Measurements from ENCODE around the gene DHDDS.
"Not testable (repeated sequence)": the region's sequence is repeated elsewhere in the genome, so short reads cannot be mapped to it uniquely, and the experiment has no call there.

Gene DHDDS

DNA sequence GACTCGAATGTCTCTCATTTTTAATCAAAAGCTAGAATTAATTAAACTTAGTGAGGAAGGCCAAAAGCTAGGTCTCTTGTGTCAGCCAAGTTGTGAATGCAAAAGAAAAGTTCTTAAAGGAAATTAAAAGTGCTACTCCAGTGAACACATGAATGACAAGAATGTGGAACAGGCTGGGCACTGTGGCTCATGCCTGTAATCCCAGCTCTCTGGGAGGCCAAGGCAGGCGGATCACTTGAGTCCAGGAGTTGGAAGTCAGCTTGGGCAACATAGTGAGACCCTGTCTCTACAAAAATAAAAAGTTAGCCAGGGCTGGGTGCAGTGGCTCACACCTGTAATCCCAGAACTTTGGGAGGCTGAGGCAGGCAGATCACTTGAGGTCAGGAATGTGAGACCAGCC is 78.6 kb downstream of the DHDDS start:
- H3K4me3 ChIP-seq (ENCODE audit: control insufficient read depth in 1 of 7, extremely low read depth in 1 of 7, insufficient read depth in 4 of 7, low read depth in 2 of 7, low read length in 6 of 7); H3K27me3 ChIP-seq (replicated peaks in 2 of 5; ENCODE audit: control insufficient read depth in 4 of 5, insufficient read depth in 5 of 5, low read length in 4 of 5); DNase-seq; H3K27ac ChIP-seq (ENCODE audit: insufficient read depth in 1 of 2, low read depth in 1 of 2, low read length in 2 of 2, poor library complexity in 1 of 2, severe bottlenecking in 2 of 2); H3K9me3 ChIP-seq (ENCODE audit: control extremely low read depth in 1 of 5, control insufficient read depth in 4 of 5, insufficient read depth in 2 of 5, low read depth in 1 of 5, low read length in 4 of 5); POLR2A ChIA-PET; H3K36me3 ChIP-seq (ENCODE audit: control insufficient read depth in 4 of 4, insufficient read depth in 4 of 4, low read length in 3 of 4); H3K4me1 ChIP-seq (ENCODE audit: control extremely low read depth in 1 of 4, control insufficient read depth in 4 of 4, insufficient read depth in 4 of 4, low read length in 3 of 4): not testable (repeated sequence)
- CTCF ChIA-PET = interaction anchor here (1.6 kb wide), 1 partner anchor 10 kb away, joined by 3 read pairs; no protein-coding TSS in a partner anchor
- WGBS (ENCODE audit: insufficient coverage) = 89% methylated on average over 1 of the region's 2 CpGs

DNA sequence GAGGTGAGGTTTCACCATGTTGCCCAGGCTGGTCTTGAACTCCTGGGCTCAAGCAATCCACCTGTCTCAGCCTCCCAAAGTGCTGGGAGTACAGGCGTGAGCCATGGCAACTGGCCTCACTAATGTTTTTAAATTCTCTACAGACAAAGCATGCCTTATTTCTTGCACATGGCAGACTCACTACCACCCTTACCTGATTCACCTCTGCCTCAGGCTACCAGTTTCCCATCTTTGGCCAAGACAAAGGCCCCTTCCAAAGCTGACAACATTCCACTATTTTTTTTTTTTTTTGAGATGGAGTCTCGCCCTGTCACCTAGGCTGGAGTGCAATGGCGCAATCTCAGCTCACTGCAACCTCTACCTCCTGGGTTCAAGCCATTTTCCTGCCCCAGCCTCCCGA is 83.7 kb downstream of the DHDDS start:
- H3K4me1 ChIP-seq (ENCODE audit: control extremely low read depth in 1 of 4, control insufficient read depth in 4 of 4, insufficient read depth in 4 of 4, low read length in 3 of 4); H3K9me3 ChIP-seq (ENCODE audit: control extremely low read depth in 1 of 5, control insufficient read depth in 4 of 5, insufficient read depth in 2 of 5, low read depth in 1 of 5, low read length in 4 of 5); H3K36me3 ChIP-seq (ENCODE audit: control insufficient read depth in 4 of 4, insufficient read depth in 4 of 4, low read length in 3 of 4); H3K27me3 ChIP-seq (replicated peaks in 2 of 5; ENCODE audit: control insufficient read depth in 4 of 5, insufficient read depth in 5 of 5, low read length in 4 of 5); H3K27ac ChIP-seq (ENCODE audit: insufficient read depth in 1 of 2, low read depth in 1 of 2, low read length in 2 of 2, poor library complexity in 1 of 2, severe bottlenecking in 2 of 2); H3K4me3 ChIP-seq (ENCODE audit: control insufficient read depth in 1 of 7, extremely low read depth in 1 of 7, insufficient read depth in 4 of 7, low read depth in 2 of 7, low read length in 6 of 7); DNase-seq: not testable (repeated sequence)
- ChIA-PET CTCF (interaction anchor here (1.0 to 2.4 kb wide), 3 partner anchors 16 to 27 kb away, joined by 4 to 7 read pairs (median 4); no protein-coding TSS in a partner anchor), POLR2A (interaction anchor here (0.6 kb wide), 1 partner anchor 262 kb away, joined by 3 read pairs; no protein-coding TSS in a partner anchor)
- WGBS (ENCODE audit: insufficient coverage) = 94% methylated on average over 2 of the region's 4 CpGs

DNA sequence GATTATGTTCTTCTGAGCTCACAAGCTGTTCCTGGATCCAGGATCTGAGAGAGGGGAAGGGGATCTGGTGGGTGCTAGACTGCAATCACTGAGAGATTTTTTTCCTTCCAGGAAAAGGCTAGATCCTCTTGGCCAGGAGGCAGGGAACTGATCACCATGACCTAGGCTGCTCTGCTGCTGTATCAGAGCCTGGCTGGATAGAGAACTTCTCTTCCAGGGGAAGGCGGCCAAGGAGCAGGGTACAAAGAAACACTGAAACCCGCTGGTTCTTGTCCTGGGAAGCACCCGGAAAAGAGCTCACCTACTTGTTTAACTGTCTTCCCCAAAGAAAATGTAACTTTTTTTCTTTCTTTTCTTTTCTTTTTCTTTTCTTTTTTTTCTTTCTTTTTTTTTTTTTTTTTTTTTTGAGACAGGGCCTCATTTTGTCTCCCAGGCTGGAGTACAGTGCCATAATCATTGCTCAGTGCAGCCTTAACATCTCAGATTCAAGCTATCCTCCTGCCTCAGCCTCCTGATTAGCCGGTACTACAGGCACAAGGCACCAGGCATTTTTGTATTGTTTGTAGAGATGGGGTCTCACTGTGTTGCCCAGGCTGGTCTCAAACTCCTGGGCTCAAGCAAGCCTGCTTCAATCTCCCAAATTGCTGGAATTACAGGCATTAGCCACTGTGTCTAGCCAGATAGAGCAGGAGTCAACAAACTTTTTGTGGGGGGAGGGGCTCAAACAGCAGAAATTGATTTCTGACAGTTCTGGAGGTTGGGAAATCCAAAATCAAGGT is 85.1 kb downstream of the DHDDS start:
- POLR2A ChIA-PET = interaction anchor here (0.5 kb wide), 1 partner anchor 102 kb away, joined by 3 read pairs; no protein-coding TSS in a partner anchor
- Histone ChIP-seq H3K9me3 (ENCODE audit: control extremely low read depth in 1 of 5, control insufficient read depth in 4 of 5, insufficient read depth in 2 of 5, low read depth in 1 of 5, low read length in 4 of 5) (no peaks in the 10 kb centered on the region), H3K27ac (ENCODE audit: insufficient read depth in 1 of 2, low read depth in 1 of 2, low read length in 2 of 2, poor library complexity in 1 of 2, severe bottlenecking in 2 of 2) (no peak overlapping the region), H3K27me3 (replicated peaks in 2 of 5; ENCODE audit: control insufficient read depth in 4 of 5, insufficient read depth in 5 of 5, low read length in 4 of 5) (no peaks in the 10 kb centered on the region), H3K36me3 (ENCODE audit: control insufficient read depth in 4 of 4, insufficient read depth in 4 of 4, low read length in 3 of 4) (no peaks in the 10 kb centered on the region), H3K4me1 (ENCODE audit: control extremely low read depth in 1 of 4, control insufficient read depth in 4 of 4, insufficient read depth in 4 of 4, low read length in 3 of 4) (no peaks in the 10 kb centered on the region), H3K4me3 (ENCODE audit: control insufficient read depth in 1 of 7, extremely low read depth in 1 of 7, insufficient read depth in 4 of 7, low read depth in 2 of 7, low read length in 6 of 7) (no peak overlapping the region)
- CTCF ChIA-PET = interaction anchor here (1.0 to 3.0 kb wide), 5 partner anchors 13 to 25 kb away, joined by 3 to 14 read pairs (median 4); partner anchors contain the start of gene RPS6KA1
- WGBS (ENCODE audit: insufficient coverage) = 100% methylated on average over 3 of the region's 4 CpGs
- no peak for DNase-seq

DNA sequence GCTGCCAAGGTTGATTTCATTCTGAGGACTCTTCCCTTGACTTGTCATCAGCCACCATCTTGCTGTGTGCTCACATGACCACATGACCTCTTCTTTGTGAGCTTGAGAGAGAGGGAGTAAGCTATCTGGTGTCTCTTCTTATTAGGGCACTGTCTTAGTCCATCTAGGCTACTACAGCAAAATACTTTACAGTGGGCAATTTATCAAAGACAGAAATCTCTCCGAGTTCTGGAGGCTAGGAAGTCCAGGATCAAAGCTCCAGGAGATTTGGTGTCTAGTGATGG is 85.6 kb downstream of the DHDDS start:
- 100% methylated on average over 1 of the region's 1 CpG for WGBS (ENCODE audit: insufficient coverage)
- Histone ChIP-seq H3K4me1 (ENCODE audit: control extremely low read depth in 1 of 4, control insufficient read depth in 4 of 4, insufficient read depth in 4 of 4, low read length in 3 of 4) (no peaks in the 10 kb centered on the region), H3K4me3 (ENCODE audit: control insufficient read depth in 1 of 7, extremely low read depth in 1 of 7, insufficient read depth in 4 of 7, low read depth in 2 of 7, low read length in 6 of 7) (no peak overlapping the region), H3K9me3 (ENCODE audit: control extremely low read depth in 1 of 5, control insufficient read depth in 4 of 5, insufficient read depth in 2 of 5, low read depth in 1 of 5, low read length in 4 of 5) (no peaks in the 10 kb centered on the region), H3K27me3 (replicated peaks in 2 of 5; ENCODE audit: control insufficient read depth in 4 of 5, insufficient read depth in 5 of 5, low read length in 4 of 5) (no peaks in the 10 kb centered on the region), H3K36me3 (ENCODE audit: control insufficient read depth in 4 of 4, insufficient read depth in 4 of 4, low read length in 3 of 4) (no peaks in the 10 kb centered on the region), H3K27ac (ENCODE audit: insufficient read depth in 1 of 2, low read depth in 1 of 2, low read length in 2 of 2, poor library complexity in 1 of 2, severe bottlenecking in 2 of 2) (no peak overlapping the region)
- POLR2A ChIA-PET = interaction anchor here (0.5 kb wide), 1 partner anchor 102 kb away, joined by 3 read pairs; no protein-coding TSS in a partner anchor
- no peak for DNase-seq
- CTCF ChIA-PET = interaction anchor here (0.8 to 3.0 kb wide), 4 partner anchors 9 to 18 kb away, joined by 3 to 14 read pairs (median 4); partner anchors contain the start of gene RPS6KA1

DNA sequence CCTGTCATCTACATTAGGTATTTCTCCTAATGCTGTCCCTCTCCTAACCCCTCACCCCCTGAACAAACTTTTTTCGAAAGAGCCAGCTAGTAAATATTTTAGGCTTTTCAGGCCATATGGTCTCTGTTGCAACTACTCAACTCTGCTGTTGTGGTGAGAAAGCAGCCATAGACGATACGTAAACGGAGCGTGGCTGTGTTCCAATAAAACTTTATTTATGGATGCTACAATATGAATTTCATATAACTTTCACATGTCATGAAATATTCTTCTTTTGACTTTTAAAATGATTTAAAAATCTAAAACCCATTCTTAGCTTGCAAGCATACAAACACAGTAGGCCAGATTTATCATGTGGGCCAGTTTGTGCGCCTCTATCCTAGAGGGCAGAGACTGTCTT is 86.2 kb downstream of the DHDDS start:
- Histone ChIP-seq H3K9me3 (ENCODE audit: control extremely low read depth in 1 of 5, control insufficient read depth in 4 of 5, insufficient read depth in 2 of 5, low read depth in 1 of 5, low read length in 4 of 5) (no peaks in the 10 kb centered on the region), H3K27me3 (replicated peaks in 2 of 5; ENCODE audit: control insufficient read depth in 4 of 5, insufficient read depth in 5 of 5, low read length in 4 of 5) (no peaks in the 10 kb centered on the region), H3K4me1 (ENCODE audit: control extremely low read depth in 1 of 4, control insufficient read depth in 4 of 4, insufficient read depth in 4 of 4, low read length in 3 of 4) (no peaks in the 10 kb centered on the region), H3K4me3 (ENCODE audit: control insufficient read depth in 1 of 7, extremely low read depth in 1 of 7, insufficient read depth in 4 of 7, low read depth in 2 of 7, low read length in 6 of 7) (no peak overlapping the region), H3K36me3 (ENCODE audit: control insufficient read depth in 4 of 4, insufficient read depth in 4 of 4, low read length in 3 of 4) (no peaks in the 10 kb centered on the region), H3K27ac (ENCODE audit: insufficient read depth in 1 of 2, low read depth in 1 of 2, low read length in 2 of 2, poor library complexity in 1 of 2, severe bottlenecking in 2 of 2) (no peak overlapping the region)
- no peak for DNase-seq
- ChIA-PET CTCF (interaction anchor here (0.8 to 3.0 kb wide), 4 partner anchors 9 to 18 kb away, joined by 3 to 14 read pairs (median 4); no protein-coding TSS in a partner anchor), POLR2A (no interaction called here)
- 93% methylated on average over 3 of the region's 6 CpGs for WGBS (ENCODE audit: insufficient coverage)

DNA sequence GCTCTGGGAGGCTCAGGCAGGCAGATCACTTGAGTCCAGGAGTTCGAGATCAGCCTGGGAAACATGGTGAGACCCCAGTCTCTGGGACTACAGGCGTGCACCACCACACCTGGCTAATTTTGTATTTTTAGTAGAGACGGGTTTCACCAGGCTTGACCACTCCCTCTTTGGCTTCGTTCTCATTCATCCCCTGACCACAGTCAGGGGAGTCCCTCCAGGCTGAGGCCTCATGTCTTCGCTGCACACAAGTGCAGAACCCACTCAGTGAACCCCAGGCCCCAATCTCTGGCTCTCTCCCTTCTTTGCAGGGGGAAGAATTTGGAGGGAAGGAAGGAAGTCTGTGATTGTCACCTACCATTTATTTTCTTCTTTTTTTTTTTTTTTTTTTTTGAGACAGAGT is 88.2 kb downstream of the DHDDS start:
- CTCF ChIA-PET = no interaction called here
- no peaks in the 10 kb centered on the region for H3K9me3 ChIP-seq (ENCODE audit: control extremely low read depth in 1 of 5, control insufficient read depth in 4 of 5, insufficient read depth in 2 of 5, low read depth in 1 of 5, low read length in 4 of 5)
- no peaks in the 10 kb centered on the region for H3K36me3 ChIP-seq (ENCODE audit: control insufficient read depth in 4 of 4, insufficient read depth in 4 of 4, low read length in 3 of 4)
- H3K27me3 ChIP-seq (replicated peaks in 2 of 5; ENCODE audit: control insufficient read depth in 4 of 5, insufficient read depth in 5 of 5, low read length in 4 of 5) = no peaks in the 10 kb centered on the region
- WGBS (ENCODE audit: insufficient coverage) = 100% methylated on average over 2 of the region's 5 CpGs
- POLR2A ChIA-PET = no interaction called here
- no peaks in the 10 kb centered on the region for H3K4me1 ChIP-seq (ENCODE audit: control extremely low read depth in 1 of 4, control insufficient read depth in 4 of 4, insufficient read depth in 4 of 4, low read length in 3 of 4)
- no peak overlapping the region for H3K27ac ChIP-seq (ENCODE audit: insufficient read depth in 1 of 2, low read depth in 1 of 2, low read length in 2 of 2, poor library complexity in 1 of 2, severe bottlenecking in 2 of 2)
- no peak overlapping the region for H3K4me3 ChIP-seq (ENCODE audit: control insufficient read depth in 1 of 7, extremely low read depth in 1 of 7, insufficient read depth in 4 of 7, low read depth in 2 of 7, low read length in 6 of 7)
- DNase-seq = no peak

Measured in common myeloid progenitor, CD34-positive (primary cell).